ENCODE results near the gene NAA25. TPM values are rescaled to one million over a fixed set of nuclear protein-coding genes. Genes with fewer than 3 reads are reported as not detected.

NAA25 gene
- total RNA-seq, 4 donors from 2014 or later = 5.3 to 57.4 (median 33.9) TPM

DNA sequence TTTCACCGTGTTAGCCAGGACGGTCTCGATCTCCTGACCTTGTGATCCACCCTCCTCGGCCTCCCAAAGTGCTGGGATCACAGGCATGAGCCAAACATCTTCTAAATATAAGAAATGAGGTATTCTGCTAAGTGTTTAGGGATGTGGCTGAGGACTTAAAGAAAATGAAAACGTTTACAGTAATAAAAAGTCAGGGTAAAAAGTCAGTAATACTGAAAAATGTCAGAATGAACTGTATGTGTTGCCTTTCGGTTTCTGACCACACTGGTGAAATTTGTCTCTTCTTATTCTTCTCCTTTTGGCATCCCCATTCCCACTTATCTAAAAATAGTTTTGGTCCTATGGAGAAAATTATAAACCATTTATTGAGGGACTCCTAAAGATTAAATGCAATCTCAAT lies 116.1 kb downstream of the NAA25 start:
- Histone ChIP-seq H3K36me3 (no peaks in the 10 kb centered on the region), H3K4me3 (no peak overlapping the region), H3K27ac (no peak overlapping the region), H3K4me1 (no peaks in the 10 kb centered on the region), H3K9me3 (no peaks in the 10 kb centered on the region), H3K27me3 (no peaks in the 10 kb centered on the region)
- no peak for TF ChIP-seq POLR2A (IDR thresholded peaks at IDR 0.05)
- no peak for TF ChIP-seq CTCF (IDR thresholded peaks at IDR 0.05)
- intact Hi-C loops (cut with DNase I; ENCODE audit: low total_unique reads) = no loop called here
- no peak for DNase-seq

DNA sequence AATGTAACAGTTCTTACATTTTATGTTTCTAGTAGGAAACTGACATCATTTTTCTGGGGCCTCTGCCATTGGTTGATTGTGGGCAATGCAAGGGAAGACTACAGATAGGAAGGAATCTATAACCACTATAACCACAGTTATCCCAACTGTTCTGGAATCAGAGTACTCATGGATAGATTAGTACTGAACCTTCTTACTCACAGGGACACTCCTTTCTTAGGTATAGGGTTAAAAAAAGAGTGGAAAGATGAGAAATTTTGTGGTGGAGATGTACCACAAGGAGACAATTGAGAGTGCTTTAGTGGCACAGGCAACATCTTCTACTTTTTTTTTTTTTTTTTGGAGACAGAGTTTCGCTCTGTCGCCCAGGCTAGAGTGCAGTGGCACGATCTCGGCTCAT lies 116.6 kb downstream of the NAA25 start:
- TF ChIP-seq POLR2A (IDR thresholded peaks at IDR 0.05) = no peak
- no peak for TF ChIP-seq CTCF (IDR thresholded peaks at IDR 0.05)
- intact Hi-C loops (cut with DNase I; ENCODE audit: low total_unique reads) = no loop called here
- Histone ChIP-seq H3K4me3 (no peak overlapping the region), H3K36me3 (no peaks in the 10 kb centered on the region), H3K9me3 (no peaks in the 10 kb centered on the region), H3K27ac (no peak overlapping the region), H3K27me3 (no peaks in the 10 kb centered on the region), H3K4me1 (no peaks in the 10 kb centered on the region)
- no peak for DNase-seq

- DNase-seq = no peak
- intact Hi-C loops (cut with DNase I; ENCODE audit: low total_unique reads) = no loop called here
- no peak overlapping the region for H3K4me3 ChIP-seq
Observed at GRCh38 chr12:111991535-111991934, 117.0 kb downstream of the NAA25 start.

GRCh38 chr12:111984820-111985219 lies 123.8 kb downstream of the NAA25 start:
- no peak for DNase-seq
- no peaks in the 10 kb centered on the region for H3K36me3 ChIP-seq
- intact Hi-C loops (cut with DNase I; ENCODE audit: low total_unique reads) = no loop called here
- H3K4me3 ChIP-seq = no peak overlapping the region
- no peaks in the 10 kb centered on the region for H3K27me3 ChIP-seq
- TF ChIP-seq POLR2A (IDR thresholded peaks at IDR 0.05) (no peak), CTCF (IDR thresholded peaks at IDR 0.05) (no peak)
- no peaks in the 10 kb centered on the region for H3K9me3 ChIP-seq
- H3K4me1 ChIP-seq = no peaks in the 10 kb centered on the region
- no peak overlapping the region for H3K27ac ChIP-seq

More at GRCh38 chr12:111991535-111991934, 117.0 kb downstream of the NAA25 start:
- no peaks in the 10 kb centered on the region for H3K9me3 ChIP-seq
- no peak overlapping the region for H3K27ac ChIP-seq
- TF ChIP-seq POLR2A (IDR thresholded peaks at IDR 0.05) = no peak
- no peak for TF ChIP-seq CTCF (IDR thresholded peaks at IDR 0.05)
- no peaks in the 10 kb centered on the region for H3K4me1 ChIP-seq
- H3K27me3 ChIP-seq = no peaks in the 10 kb centered on the region
- no peaks in the 10 kb centered on the region for H3K36me3 ChIP-seq

DNA sequence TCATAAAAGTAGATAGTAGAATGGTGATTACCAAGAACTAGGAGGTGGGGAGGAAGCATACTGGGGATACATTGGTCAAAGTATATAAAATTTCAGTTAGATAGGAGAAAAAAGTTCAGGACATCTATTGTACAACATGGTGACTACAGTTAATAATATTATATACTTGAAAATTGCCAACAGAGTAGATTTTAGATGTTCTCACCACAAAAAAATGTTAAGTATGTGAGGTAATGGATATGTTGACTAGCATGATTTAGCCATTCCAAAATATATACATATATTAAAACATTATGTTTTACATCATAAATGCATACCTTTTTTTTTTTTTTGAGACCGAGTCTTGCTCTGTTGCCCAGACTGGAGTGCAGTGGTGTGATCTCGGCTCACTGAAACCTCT lies 126.6 kb downstream of the NAA25 start:
- Histone ChIP-seq H3K9me3 (no peaks in the 10 kb centered on the region), H3K27me3 (no peaks in the 10 kb centered on the region), H3K4me3 (no peak overlapping the region), H3K4me1 (no peaks in the 10 kb centered on the region), H3K27ac (no peak overlapping the region), H3K36me3 (no peaks in the 10 kb centered on the region)
- TF ChIP-seq CTCF (IDR thresholded peaks at IDR 0.05) (no peak), POLR2A (IDR thresholded peaks at IDR 0.05) (no peak)
- no peak for DNase-seq
- intact Hi-C loops (cut with DNase I; ENCODE audit: low total_unique reads) = no loop called here
